Measurements from ENCODE around the gene ST8SIA3.

DNA sequence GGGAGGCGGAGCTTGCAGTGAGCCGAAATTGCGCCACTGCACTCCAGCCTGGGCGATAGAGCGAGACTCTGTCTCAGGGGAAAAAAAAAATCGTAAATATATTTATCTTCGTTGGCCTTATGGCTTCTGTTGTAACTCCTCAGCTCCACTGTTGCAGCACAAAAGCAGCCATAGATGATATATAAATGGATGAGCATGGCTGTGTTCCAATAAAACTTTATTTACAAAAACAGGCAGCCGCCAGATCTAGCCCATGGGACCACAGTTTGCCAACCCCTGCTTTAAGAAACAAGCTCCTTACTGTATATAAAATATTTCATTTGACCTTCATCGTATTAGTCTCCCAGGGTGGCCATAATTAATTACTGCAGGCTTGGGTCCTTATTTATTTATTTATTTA, 20.1 kb downstream of the ST8SIA3 start:
- no peak for TF ChIP-seq EZH2 (IDR thresholded peaks at IDR 0.05; ENCODE audit: low read length)
- TF ChIP-seq CTCF (optimal IDR thresholded peaks at IDR 0.05 in 1 of 3, IDR thresholded peaks at IDR 0.05 in 1 of 3, conservative IDR thresholded peaks at IDR 0.05 in 1 of 3; ENCODE audit: extremely low read depth in 1 of 3, insufficient read depth in 2 of 3, low read length in 3 of 3) = no peak

Measured in keratinocyte (primary cell).